OCI-LY7 (cell line): ENCODE results near the gene NUP188.

Source experiments
- EZH2phosphoT487 ChIP-seq: fragments of 200-600 bp; sonication (generic); IDR thresholded peaks from 2 replicates; pipeline ENCODE4 v1.6.1; 2018; ENCODE audit warnings: low read depth, borderline replicate concordance, mild to moderate bottlenecking, mixed run types, antibody characterized with exemption, low read length, moderate library complexity, mixed read lengths
- TF ChIP-seq, protein P1 (sequence below): fragments of 200-600 bp; sonication (generic); conservative IDR thresholded peaks from 2 replicates; pipeline ENCODE4 v1.5.1; 2014; ENCODE audit warnings: mild to moderate bottlenecking, antibody characterized with exemption, low read length, moderate library complexity, mixed read lengths

DNA sequence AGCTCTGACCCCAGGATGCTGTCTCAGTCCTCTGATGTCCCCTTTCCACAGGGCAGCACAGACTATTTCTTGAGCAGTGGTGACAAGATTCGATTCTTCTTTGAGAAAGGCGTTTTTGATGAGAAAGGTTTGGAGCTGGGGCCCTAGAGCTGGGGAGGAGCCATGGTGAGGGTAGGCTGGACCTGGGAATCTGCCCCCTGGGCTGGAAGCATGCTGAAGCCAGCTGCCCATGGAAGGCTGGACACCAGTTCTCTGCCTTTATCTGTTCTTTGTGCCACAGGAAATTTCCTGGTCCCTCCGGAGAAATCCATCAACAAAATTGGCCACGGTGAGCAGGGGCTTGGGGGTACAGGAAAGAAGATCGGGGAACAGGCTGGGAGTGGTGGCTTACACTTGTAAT, 13.8 kb upstream of the NUP188 start:
- TF ChIP-seq EZH2phosphoT487: no peak
- TF ChIP-seq, protein P1, sequence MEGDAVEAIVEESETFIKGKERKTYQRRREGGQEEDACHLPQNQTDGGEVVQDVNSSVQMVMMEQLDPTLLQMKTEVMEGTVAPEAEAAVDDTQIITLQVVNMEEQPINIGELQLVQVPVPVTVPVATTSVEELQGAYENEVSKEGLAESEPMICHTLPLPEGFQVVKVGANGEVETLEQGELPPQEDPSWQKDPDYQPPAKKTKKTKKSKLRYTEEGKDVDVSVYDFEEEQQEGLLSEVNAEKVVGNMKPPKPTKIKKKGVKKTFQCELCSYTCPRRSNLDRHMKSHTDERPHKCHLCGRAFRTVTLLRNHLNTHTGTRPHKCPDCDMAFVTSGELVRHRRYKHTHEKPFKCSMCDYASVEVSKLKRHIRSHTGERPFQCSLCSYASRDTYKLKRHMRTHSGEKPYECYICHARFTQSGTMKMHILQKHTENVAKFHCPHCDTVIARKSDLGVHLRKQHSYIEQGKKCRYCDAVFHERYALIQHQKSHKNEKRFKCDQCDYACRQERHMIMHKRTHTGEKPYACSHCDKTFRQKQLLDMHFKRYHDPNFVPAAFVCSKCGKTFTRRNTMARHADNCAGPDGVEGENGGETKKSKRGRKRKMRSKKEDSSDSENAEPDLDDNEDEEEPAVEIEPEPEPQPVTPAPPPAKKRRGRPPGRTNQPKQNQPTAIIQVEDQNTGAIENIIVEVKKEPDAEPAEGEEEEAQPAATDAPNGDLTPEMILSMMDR: no peak
